GM23338 (cell line): ENCODE data around the gene LCLAT1. TPM values are rescaled to one million over a fixed set of nuclear protein-coding genes. Genes with fewer than 3 reads are reported as not detected.

Experiments
- ATAC-seq: fragments of 200-7000 bp; cut with Tn5 transposase; 3 replicates; pipeline ENCODE4 v1.9.1; 2020
- DNase-seq: peaks from one replicate; pipeline ENCODE4 v3.0.0-alpha.2; 2015; ENCODE audit warnings: low spot score
- H2AFZ ChIP-seq: fragments of 200-600 bp; sonication (generic); 2 replicates; pipeline ENCODE4 v1.8.0; 2016; ENCODE audit warnings: antibody characterized with exemption, mild to moderate bottlenecking, moderate library complexity
- H3F3A ChIP-seq: fragments of 200-600 bp; sonication (generic); replicated peaks from 2 replicates; pipeline ENCODE4 v1.8.0; 2017; ENCODE audit warnings: antibody characterized with exemption, mixed run types, low read depth
- H3K27ac ChIP-seq: fragments of 200-600 bp; sonication (generic); 2 replicates; pipeline ENCODE4 v1.6.1; 2016; ENCODE audit warnings: low read depth
- H3K27me3 ChIP-seq: fragments of 200-600 bp; sonication (generic); 2 replicates; pipeline ENCODE4 v1.8.0; 2016; ENCODE audit warnings: mild to moderate bottlenecking, mixed run types, moderate library complexity; ENCODE audit not compliant: insufficient read depth
- H3K36me3 ChIP-seq: fragments of 200-600 bp; sonication (generic); 2 replicates; pipeline ENCODE4 v1.8.0; 2016; ENCODE audit warnings: mild to moderate bottlenecking; ENCODE audit not compliant: insufficient read depth
- H3K4me1 ChIP-seq: fragments of 200-600 bp; sonication (generic); 2 replicates; pipeline ENCODE4 v1.8.0; 2016; ENCODE audit warnings: mild to moderate bottlenecking, moderate library complexity; ENCODE audit not compliant: insufficient read depth
- H3K4me2 ChIP-seq: fragments of 200-600 bp; sonication (generic); 2 replicates; pipeline ENCODE4 v1.7.1; 2017; ENCODE audit warnings: mixed run types
- H3K4me3 ChIP-seq: fragments of 200-600 bp; sonication (generic); 2 replicates; pipeline ENCODE4 v1.6.1; 2016; ENCODE audit warnings: mixed run types
- H3K79me2 ChIP-seq: fragments of 200-600 bp; sonication (generic); replicated peaks from 2 replicates; pipeline ENCODE4 v1.8.0; 2017; ENCODE audit warnings: mild to moderate bottlenecking; ENCODE audit not compliant: insufficient read depth
- H3K9me2 ChIP-seq: fragments of 200-600 bp; sonication (generic); 2 replicates; pipeline ENCODE4 v1.8.0; 2017; ENCODE audit not compliant: insufficient read depth
- H4K20me1 ChIP-seq: fragments of 200-600 bp; sonication (generic); replicated peaks from 2 replicates; pipeline ENCODE4 v1.8.0; 2017; ENCODE audit warnings: mild to moderate bottlenecking; ENCODE audit not compliant: insufficient read depth
- H3K27ac Mint-ChIP-seq: 2 replicates; pipeline ENCODE4 v1.8.0; 2020; ENCODE audit warnings: inconsistent platforms, mild to moderate bottlenecking, moderate library complexity, mixed read lengths
- H3K27me3 Mint-ChIP-seq: 3 replicates; pipeline ENCODE4 v1.8.0; 2022; ENCODE audit warnings: low read depth, mild to moderate bottlenecking, moderate library complexity, mixed read lengths, inconsistent platforms; ENCODE audit not compliant: insufficient read depth, poor library complexity
- H3K36me3 Mint-ChIP-seq: 3 replicates; pipeline ENCODE4 v1.8.0; 2021; ENCODE audit warnings: low read depth, mild to moderate bottlenecking, inconsistent platforms, moderate library complexity, mixed read lengths
- H3K4me1 Mint-ChIP-seq: 3 replicates; pipeline ENCODE4 v1.8.0; 2020; ENCODE audit warnings: mild to moderate bottlenecking, inconsistent platforms, mixed read lengths
- H3K4me3 Mint-ChIP-seq: 3 replicates; pipeline ENCODE4 v1.8.0; 2021; ENCODE audit warnings: moderate library complexity, mild to moderate bottlenecking, inconsistent platforms, mixed read lengths
- H3K9me3 Mint-ChIP-seq: 3 replicates; pipeline ENCODE4 v1.8.0; 2020; ENCODE audit warnings: moderate library complexity, mild to moderate bottlenecking, inconsistent platforms, mixed read lengths
- CREB1 ChIP-seq: fragments of 250-450 bp; sonication (Bioruptor Pico); IDR thresholded peaks from 2 replicates; pipeline ENCODE4 v1.5.0; 2020; ENCODE audit warnings: low read depth, mild to moderate bottlenecking, moderate library complexity
- CTCF ChIP-seq, 2 experiments: fragments of 200-600 bp in 1 of 2; sonication (generic) in 1 of 2; conservative IDR thresholded peaks; 2 replicates each; pipeline versions ENCODE4 v1.5.1 to v1.6.1; 2016 to 2017; ENCODE audit warnings: antibody characterized with exemption in 2 of 2, low read depth in 2 of 2, mild to moderate bottlenecking in 2 of 2, moderate library complexity in 1 of 2
- ETS1 ChIP-seq: IDR thresholded peaks from 2 replicates; pipeline ENCODE4 v1.6.1; 2016; ENCODE audit warnings: antibody characterized with exemption
- EZH2 ChIP-seq: fragments of 200-600 bp; sonication (generic); IDR thresholded peaks from one replicate; pipeline ENCODE4 v1.8.0; 2017; ENCODE audit warnings: antibody characterized with exemption, mild to moderate bottlenecking, low read depth; ENCODE audit not compliant: unreplicated experiment
- EZH2phosphoT487 ChIP-seq: fragments of 200-600 bp; sonication (generic); IDR thresholded peaks from one replicate; pipeline ENCODE4 v1.8.1; 2018; ENCODE audit warnings: antibody characterized with exemption; ENCODE audit not compliant: unreplicated experiment
- JUNB ChIP-seq: IDR thresholded peaks from one replicate; pipeline ENCODE4 v1.6.1; 2016; ENCODE audit warnings: antibody characterized with exemption; ENCODE audit not compliant: unreplicated experiment
- NANOG ChIP-seq: IDR thresholded peaks from 2 replicates; pipeline ENCODE4 v1.6.1; 2016; ENCODE audit warnings: antibody characterized with exemption, borderline replicate concordance
- POLR2AphosphoS5 ChIP-seq: IDR thresholded peaks from 2 replicates; pipeline ENCODE4 v1.6.1; 2016; ENCODE audit warnings: antibody characterized with exemption, low read depth
- REST ChIP-seq: IDR thresholded peaks from one replicate; pipeline ENCODE4 v1.6.1; 2018; ENCODE audit warnings: antibody characterized with exemption; ENCODE audit not compliant: unreplicated experiment
- STAT1 ChIP-seq: IDR thresholded peaks from one replicate; pipeline ENCODE4 v1.6.1; 2016; ENCODE audit warnings: antibody characterized with exemption; ENCODE audit not compliant: unreplicated experiment
- ZNF114 ChIP-seq: fragments of 250-450 bp; sonication (Bioruptor Pico); IDR thresholded peaks from 2 replicates; pipeline ENCODE4 v1.5.0; 2020; ENCODE audit warnings: mild to moderate bottlenecking, moderate library complexity
- ZNF331 ChIP-seq: fragments of 250-450 bp; sonication (Bioruptor Pico); IDR thresholded peaks from 2 replicates; pipeline ENCODE4 v1.5.0; 2020; ENCODE audit warnings: low read depth, mild to moderate bottlenecking, moderate library complexity
- ZNF462 ChIP-seq: fragments of 250-450 bp; sonication (Bioruptor Pico); IDR thresholded peaks from 2 replicates; pipeline ENCODE4 v1.5.0; 2020; ENCODE audit warnings: mild to moderate bottlenecking, moderate library complexity
- polyA plus RNA-seq: library from polyadenylated mRNA; unstranded; fragments of >200 nt; fragmentation: Nextera tagmentation; extraction: Ambion mirVana; gene quantifications from 2 replicates; pipeline ENCODE4 v1.2.1, GENCODE V29; 2016
- total RNA-seq: library from RNA; depleted of rRNA; stranded (reverse); fragments of >200 nt; shearing (Covaris generic); gene quantifications from 2 replicates; pipeline ENCODE4 v1.2.3, GENCODE V29; 2014

Gene LCLAT1
- total and polyA plus RNA-seq, 2 experiments from 2014 or later = 11.5 to 30.1 TPM

- Mint-ChIP-seq H3K27me3 (no peaks in the 10 kb centered on the region), H3K4me1 (peaks cover 14% of the 10 kb centered on the region), H3K4me3 (no peak overlapping the region), H3K9me3 (no peaks in the 10 kb centered on the region), H3K36me3 (no peaks in the 10 kb centered on the region), H3K27ac (peak overlapping the region; percentile 61)
- no peak for DNase-seq
- Histone ChIP-seq H3K4me1 (peaks cover 16% of the 10 kb centered on the region), H3K4me2 (peak overlapping the region; percentile 6; the same call in 1 of the 2 replicates), H3K4me3 (peak overlapping the region; percentile 2; the same call in 1 of the 2 replicates), H4K20me1 (no peaks in the 10 kb centered on the region), H3K27ac (peak overlapping the region; percentile 17; the same call in 1 of the 2 replicates), H3F3A (no peaks in the 10 kb centered on the region), H3K27me3 (no peaks in the 10 kb centered on the region), H3K36me3 (no peaks in the 10 kb centered on the region), H3K9me2 (no peaks in the 10 kb centered on the region), H2AFZ (no peak overlapping the region), H3K79me2 (no peaks in the 10 kb centered on the region)
- TF ChIP-seq CREB1 (CRISPR knock-in tag) = no peak
- TF ChIP-seq NANOG = no peak
- no peak for TF ChIP-seq ZNF331 (CRISPR knock-in tag)
- no peak for TF ChIP-seq POLR2AphosphoS5
- no peak for TF ChIP-seq ZNF114
- no peak for TF ChIP-seq ETS1
- no peak for TF ChIP-seq JUNB
- TF ChIP-seq ZNF462 (CRISPR knock-in tag) = no peak
- no peak for TF ChIP-seq EZH2
- TF ChIP-seq CTCF (conservative IDR thresholded peaks at IDR 0.05; ENCODE audit: low read depth in 2 of 2) = no peak
- no peak for TF ChIP-seq REST
- TF ChIP-seq STAT1 = no peak
- TF ChIP-seq EZH2phosphoT487 = no peak
- ATAC-seq = no peak
Observed at GRCh38 chr2:30628341-30628740, 181.3 kb downstream of the LCLAT1 start.
